ENCODE results near the gene PMM2.

DNA sequence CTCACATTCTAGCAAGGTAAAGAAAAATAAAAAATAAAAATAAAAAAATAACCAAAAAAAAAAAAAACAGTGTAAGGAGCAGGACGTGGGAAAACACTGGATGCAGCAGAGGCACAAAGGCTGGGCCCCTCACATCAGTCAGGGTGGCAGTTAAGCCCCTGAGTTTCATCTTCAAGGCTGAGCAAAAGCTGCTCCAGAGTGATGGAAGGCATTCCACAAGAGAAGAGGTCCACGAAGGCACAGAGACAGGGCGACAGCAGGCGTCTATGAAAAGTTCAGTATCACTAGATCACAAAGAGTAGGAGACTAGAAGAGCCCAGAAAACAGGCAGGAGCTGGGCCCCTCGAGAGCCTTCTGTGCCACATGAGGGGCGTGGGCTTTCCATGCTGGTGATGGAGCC, 12.2 kb upstream of the PMM2 start:
- TF ChIP-seq, protein P1, sequence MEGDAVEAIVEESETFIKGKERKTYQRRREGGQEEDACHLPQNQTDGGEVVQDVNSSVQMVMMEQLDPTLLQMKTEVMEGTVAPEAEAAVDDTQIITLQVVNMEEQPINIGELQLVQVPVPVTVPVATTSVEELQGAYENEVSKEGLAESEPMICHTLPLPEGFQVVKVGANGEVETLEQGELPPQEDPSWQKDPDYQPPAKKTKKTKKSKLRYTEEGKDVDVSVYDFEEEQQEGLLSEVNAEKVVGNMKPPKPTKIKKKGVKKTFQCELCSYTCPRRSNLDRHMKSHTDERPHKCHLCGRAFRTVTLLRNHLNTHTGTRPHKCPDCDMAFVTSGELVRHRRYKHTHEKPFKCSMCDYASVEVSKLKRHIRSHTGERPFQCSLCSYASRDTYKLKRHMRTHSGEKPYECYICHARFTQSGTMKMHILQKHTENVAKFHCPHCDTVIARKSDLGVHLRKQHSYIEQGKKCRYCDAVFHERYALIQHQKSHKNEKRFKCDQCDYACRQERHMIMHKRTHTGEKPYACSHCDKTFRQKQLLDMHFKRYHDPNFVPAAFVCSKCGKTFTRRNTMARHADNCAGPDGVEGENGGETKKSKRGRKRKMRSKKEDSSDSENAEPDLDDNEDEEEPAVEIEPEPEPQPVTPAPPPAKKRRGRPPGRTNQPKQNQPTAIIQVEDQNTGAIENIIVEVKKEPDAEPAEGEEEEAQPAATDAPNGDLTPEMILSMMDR (IDR thresholded peaks at IDR 0.05; ENCODE audit: low read depth, low read length) = no peak
- TF ChIP-seq POLR2A (IDR thresholded peaks at IDR 0.05; ENCODE audit: extremely low read depth, insufficient read length) = no peak

Data from NB4 (cell line).